Stimulated activated CD8-positive, alpha-beta memory T cell treated with anti-CD3 and anti-CD28 coated beads, Interleukin-7, amount 100 ng/mL, for 4 hours (primary cell): ENCODE measurements around the gene MRPL52.
"Not testable (repeated sequence)": the region's sequence is repeated elsewhere in the genome, so short reads cannot be mapped to it uniquely, and the experiment has no call there.

Experiments
- DNase-seq, 2 donors: peaks; one replicate each; pipeline ENCODE4 v3.0.0-alpha.2; 2020; ENCODE audit warnings: low read depth in 2 of 2

Gene MRPL52

DNA sequence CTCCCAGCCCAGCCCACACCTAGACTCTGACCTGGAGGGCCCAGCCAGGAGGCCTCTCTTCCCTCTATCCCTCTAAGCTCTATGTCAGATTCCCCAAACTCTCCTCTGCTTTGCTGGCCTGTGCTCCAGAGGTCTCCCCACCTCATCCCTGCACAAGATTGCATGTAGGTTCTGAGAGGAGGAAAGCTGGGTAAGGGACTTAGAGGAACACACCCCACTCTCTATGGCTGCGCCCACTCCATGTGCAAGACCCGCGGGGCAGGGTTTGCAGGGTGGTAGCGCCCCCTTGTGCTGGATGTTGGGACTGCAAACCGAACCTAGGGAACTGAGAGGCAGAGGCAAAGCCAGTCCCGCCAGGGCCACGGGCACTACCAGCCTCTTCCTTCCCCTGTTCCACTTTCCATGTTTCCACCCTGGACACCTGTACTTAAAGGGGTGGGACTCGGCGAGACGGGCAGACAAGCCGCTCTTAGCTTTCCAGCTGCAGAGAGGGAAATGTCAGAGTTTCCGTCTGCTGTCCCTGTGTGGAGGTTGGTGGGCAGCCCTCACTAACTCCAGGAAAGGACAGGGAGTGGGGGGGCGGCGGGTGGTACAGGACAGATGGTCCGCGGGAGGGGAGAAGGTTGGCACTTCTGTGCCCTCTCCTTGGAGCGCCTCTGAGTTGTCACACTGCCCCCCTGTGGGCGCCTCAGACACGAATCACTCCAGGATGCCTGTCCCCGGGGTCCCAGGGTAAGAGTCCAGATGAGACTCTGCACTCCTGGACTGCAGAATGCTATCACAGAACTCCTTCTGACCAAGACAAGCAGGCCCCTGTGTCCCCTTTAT lies 23.5 kb downstream of the MRPL52 start:
- DNase-seq = peak; percentile 74 to 86

DNA sequence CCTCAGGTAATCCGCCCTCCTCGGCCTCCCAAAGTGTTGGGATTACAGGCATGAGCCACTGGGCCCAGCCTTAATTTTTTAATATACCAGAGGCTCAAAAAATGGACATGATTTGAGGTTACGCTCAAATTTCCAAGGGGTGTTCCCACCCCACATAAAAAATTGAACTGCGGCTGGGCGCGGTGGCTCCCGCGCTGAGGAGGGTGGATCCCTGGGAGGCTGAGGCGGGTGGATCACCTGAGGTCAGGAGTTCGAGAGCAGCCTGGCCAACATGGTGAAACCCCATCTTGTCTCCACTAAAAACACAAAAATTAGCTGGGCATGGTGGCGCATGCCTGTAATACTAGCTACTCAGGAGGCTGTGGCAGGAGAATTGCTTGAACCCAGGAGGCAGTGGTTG lies 24.6 kb downstream of the MRPL52 start:
- DNase-seq = not testable (repeated sequence)

DNA sequence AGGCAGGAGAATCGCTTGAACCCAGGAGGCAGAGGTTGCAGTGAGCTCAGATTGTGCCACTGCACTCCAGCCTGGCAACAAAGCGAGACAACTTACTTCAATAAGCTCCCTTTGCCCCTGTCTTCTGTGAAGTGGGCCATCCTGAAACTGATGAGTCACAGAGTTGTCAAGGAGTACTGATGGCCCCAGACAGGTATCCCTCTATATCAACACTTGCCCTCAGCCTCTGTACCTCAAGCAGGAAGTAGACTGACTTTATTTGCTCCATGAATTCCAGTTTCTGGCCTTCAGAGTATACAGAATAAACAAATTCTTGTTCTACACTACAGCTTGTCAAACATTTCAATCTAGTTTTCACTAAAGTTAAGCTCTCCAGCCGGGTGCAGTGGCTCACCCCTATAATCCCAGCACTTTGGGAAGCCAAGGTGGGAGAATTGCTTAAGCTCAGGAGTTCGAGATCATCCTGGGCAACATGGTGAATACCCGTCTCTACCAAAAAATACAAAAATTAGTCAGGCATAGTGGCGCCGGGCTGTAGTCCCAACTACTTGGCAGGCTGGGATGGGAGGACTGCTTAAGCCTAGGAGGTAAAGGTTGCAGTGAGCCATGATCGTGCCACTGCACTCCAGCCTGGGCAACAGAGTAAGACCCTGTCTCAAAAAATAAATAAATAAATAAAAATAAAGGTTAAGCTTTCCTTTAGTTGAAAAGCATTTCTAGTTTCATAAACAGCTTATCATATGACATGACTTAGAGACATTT lies 25.5 kb downstream of the MRPL52 start:
- DNase-seq = no peak

DNA sequence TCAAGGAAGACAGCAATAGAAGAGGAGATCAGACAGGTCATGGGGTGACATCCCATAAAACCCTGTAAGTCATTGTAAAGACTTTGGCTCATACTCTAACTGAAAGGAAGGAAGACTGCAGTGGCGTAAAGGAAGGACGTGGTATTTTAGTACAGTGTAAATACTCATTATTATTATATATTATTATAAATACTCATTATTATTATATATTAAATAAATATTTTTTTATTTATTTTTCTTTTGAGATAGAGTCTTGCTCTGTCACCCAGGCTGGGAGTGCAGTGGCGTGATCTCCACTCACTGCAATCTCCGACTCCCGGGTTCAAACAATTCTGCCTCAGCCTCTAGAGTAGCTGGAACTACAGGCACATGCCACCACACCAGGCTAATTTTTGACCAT lies 26.7 kb downstream of the MRPL52 start:
- no peak for DNase-seq

DNA sequence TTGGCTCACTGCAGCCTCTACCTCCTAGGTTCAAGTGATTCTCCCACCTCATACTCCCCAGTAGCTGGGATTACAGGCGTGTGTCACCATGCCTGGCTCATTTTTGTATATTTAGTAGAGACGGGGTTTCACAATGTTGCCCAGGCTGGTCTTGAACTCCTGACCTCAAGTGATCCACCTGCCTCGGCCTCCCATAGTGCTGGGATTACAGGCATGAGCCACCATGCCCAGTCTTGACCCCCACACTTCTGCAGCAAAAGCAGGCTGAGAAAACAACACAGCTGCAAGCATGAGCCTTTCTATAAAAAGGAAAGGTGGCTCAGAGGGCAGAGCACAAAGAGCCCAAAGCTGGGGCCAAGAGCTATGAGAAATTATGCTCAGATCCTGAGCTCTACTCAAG lies 30.7 kb downstream of the MRPL52 start:
- not testable (repeated sequence) for DNase-seq

DNA sequence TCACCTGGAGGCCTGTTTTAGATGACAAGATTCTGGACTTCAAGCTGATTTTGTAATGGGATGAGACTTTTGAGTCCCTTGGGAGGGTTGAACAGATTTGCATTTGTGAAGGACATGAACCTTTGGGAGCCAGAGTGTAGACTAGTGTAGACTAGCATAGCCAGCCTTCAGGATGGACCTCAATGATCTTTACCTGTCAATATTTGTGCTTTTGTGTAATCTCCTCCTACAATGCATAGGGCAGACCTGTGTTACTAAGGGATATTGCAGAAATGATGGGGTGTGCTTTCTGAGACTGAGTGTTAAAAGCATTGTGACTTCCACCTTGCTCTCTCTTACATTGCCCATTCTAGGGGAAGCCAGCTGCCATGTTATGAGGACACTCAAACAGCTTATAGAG lies 32.0 kb downstream of the MRPL52 start:
- no peak for DNase-seq

DNA sequence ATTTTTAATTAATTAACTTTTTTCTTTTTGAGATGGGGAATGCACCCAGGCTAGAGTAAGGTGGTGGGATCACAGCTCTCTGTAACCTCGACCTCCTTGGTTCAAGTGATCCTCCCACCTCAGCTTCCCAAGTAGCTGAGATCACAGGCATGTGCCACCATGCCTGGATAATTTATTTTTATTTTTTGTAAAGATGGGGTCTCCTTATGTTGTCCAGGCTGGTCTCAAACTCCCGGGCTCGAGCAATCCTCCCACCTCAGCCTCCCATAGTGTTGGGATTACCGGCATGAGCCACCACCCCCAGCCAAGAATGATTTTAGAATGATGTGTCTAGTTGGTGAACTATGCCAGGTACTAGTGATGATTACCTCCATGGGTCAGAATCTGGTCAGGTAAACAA lies 35.3 kb downstream of the MRPL52 start:
- DNase-seq = no peak

DNA sequence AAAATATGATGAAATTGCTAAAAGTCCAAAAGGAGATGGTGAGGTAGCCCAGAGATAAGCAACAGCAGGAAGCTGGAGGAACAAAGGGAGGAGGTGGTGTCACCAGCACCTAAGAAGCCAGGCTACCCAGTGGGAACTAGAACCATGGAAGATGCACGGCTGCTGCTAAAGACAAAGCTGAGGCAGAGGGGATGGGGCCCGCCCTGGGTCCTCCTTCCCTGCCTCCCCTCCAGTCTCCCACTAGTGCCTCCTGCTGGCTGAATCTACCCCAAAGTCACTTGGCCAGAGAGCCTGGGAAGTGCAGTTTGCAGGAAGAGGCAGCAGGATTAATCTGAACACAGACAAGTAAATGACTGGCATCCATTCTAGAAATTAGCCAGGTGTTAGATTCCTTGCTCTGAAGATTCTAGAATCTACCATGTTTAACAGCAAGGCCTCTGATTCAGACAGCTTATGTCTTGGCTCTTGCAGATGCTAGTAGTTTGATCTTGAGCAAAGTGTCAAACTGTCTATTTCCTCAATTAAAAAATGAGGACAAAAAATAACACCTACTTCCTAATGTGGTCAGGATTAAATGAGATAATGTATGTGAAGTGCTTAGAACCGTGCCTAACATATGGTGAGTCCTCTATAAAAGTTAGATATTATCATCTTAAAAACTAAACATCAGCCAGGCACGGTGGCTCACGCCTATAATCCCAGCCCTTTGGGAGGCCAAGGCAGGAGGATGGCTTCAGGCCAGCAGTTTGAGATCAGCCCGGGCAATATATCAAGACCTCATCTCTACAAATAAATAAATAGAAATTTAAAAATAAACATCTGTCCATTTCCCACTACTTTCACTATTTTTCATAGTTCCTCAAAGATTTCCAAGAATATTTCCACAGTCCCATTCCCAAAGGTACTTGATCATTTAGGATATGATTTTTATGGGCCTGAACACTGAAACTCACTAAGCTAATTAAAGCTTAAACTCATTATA lies 36.0 kb downstream of the MRPL52 start:
- DNase-seq = no peak

DNA sequence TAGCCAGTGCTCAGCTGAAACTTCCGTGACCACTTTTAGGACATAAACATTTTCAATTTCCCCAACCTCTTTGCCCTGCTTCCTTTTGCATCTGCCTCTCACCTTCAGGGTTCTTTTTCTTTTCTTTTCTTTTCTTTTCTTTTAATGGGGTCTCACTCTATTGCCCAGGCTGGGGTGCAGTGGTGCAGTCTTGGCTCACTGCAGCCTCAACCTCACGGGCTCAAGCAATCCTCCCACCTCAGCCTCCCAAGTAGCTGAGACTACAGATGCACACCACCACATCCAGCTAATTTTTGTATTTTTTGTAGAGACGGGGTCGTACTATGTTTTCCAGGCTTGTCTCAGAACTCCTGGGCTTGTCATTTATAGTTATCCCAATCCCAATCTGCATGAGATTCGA lies 37.2 kb downstream of the MRPL52 start:
- DNase-seq = no peak

DNA sequence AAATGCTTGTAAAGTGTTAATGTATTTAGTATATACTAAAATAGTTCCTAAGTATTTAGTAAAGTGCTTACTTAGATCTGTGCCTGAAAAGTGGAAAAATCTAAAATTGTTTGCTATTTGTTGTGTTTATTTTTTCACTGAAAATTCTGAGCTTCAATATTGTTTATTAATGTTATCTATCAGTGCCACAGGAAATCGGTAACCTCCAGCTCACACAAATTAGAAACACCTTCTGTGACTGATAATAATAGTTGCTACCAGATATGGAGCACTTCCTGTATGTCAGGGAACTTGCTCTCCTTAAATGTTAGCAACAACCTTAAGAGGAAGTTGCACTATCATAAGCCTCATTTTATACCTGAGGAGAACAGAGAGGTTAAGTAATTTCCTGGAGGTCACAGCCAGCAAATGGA lies 41.1 kb downstream of the MRPL52 start:
- no peak for DNase-seq

DNA sequence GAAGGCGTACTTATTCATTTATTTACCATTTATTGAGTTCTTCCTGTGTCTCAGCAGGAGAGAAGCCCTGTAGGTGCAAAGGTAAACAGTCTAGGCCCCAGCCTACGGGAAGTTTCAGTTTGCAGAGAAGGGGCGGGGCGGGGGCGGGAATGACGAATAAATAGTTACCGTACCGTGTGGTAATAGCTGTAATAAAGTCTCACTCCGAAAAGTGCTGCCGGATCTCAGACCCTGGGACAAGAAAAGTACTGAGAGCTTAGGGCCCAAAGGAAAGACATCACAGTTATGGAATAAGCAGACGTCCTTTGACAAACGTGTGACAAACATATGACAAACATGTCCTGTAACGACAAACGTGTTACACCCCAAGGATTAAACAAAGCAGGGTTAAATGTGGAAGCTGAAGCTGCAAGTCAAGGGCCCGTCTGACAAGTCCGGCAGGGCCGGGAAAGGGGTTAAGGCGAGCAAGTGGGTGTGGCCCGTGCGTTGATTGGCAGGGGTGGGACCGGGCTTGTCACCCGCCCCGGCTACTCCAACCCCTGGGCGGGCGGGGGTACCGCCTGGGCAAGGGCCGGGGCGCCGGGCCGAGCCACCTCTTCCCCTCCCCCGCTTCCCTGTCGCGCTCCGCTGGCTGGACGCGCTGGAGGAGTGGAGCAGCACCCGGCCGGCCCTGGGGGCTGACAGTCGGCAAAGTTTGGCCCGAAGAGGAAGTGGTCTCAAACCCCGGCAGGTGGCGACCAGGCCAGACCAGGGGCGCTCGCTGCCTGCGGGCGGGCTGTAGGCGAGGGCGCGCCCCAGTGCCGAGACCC lies 41.7 kb downstream of the MRPL52 start, which contains the start of gene LRP10:
Gene LRP10, plus strand, starts transcription at position 517 of the 809 bp plus-strand sequence. CDS start 564 bp downstream, outside the sequence.
- DNase-seq = peak; percentile 66 to 67

DNA sequence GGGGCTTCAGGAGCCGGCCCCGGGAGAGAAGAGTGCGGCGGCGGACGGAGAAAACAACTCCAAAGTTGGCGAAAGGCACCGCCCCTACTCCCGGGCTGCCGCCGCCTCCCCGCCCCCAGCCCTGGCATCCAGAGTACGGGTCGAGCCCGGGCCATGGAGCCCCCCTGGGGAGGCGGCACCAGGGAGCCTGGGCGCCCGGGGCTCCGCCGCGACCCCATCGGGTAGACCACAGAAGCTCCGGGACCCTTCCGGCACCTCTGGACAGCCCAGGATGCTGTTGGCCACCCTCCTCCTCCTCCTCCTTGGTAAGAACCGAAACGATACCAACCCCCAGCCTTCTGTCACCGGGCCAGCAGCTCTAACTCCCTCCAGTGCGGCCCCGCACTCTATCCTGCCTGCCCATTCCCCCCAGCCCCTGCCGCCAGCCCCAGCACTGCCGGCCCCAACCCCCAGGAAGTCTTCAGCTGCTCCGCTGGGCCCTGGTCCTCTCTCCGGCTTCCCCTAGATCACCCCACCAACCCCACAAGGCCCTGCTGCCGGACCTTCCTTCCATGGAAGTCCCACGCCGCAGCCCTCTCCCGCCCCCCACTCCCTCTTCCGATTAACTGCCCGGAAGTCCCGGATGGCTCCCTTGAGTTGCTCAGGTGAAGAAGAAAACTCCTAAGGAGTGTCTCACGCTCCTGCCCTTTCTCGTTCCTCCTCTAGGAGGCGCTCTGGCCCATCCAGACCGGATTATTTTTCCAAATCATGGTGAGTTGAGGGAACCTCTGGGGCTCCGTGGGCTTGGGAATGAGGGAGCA lies 42.5 kb downstream of the MRPL52 start:
- DNase-seq = peak; percentile 49 to 57

DNA sequence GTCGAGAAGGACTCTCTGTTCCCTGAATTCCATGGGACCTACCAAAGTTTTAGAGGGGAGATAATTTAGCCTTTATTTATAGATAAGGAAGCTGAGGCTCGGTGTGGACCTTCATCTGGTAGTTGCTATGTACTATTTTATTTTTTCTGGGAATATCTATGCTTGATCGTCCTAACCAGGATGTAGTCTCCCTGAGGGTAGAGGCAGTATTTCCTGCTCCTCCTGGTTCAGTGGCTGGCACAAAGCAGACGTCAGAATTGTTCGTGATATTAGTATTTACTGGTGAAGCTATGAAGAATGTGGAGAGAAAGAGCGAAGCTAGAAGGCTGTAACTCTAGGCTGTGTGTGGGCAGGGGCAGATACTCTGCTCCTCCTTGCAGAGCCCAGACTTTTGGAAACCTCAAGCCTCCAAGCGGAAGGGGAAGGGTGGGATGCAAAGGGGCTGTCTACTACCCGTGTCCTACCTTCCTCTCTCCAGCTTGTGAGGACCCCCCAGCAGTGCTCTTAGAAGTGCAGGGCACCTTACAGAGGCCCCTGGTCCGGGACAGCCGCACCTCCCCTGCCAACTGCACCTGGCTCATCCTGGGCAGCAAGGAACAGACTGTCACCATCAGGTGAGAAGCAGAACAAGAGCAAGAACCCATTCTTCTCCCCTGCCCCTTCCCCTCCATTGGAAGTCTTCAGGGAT lies 43.3 kb downstream of the MRPL52 start:
- no peak for DNase-seq

DNA sequence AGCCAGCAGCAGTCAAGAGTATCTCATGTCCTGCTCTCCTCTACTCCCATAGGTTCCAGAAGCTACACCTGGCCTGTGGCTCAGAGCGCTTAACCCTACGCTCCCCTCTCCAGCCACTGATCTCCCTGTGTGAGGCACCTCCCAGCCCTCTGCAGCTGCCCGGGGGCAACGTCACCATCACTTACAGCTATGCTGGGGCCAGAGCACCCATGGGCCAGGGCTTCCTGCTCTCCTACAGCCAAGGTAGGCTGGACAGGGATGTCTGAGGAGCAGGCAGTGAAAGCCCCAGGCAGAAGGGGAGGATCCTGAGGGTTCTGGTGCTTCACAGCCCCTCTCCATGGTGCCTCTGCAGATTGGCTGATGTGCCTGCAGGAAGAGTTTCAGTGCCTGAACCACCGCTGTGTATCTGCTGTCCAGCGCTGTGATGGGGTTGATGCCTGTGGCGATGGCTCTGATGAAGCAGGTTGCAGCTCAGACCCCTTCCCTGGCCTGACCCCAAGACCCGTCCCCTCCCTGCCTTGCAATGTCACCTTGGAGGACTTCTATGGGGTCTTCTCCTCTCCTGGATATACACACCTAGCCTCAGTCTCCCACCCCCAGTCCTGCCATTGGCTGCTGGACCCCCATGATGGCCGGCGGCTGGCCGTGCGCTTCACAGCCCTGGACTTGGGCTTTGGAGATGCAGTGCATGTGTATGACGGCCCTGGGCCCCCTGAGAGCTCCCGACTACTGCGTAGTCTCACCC lies 45.5 kb downstream of the MRPL52 start:
- DNase-seq = no peak

DNA sequence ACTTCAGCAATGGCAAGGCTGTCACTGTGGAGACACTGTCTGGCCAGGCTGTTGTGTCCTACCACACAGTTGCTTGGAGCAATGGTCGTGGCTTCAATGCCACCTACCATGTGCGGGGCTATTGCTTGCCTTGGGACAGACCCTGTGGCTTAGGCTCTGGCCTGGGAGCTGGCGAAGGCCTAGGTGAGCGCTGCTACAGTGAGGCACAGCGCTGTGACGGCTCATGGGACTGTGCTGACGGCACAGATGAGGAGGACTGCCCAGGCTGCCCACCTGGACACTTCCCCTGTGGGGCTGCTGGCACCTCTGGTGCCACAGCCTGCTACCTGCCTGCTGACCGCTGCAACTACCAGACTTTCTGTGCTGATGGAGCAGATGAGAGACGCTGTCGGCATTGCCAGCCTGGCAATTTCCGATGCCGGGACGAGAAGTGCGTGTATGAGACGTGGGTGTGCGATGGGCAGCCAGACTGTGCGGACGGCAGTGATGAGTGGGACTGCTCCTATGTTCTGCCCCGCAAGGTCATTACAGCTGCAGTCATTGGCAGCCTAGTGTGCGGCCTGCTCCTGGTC lies 46.1 kb downstream of the MRPL52 start:
- no peak for DNase-seq

DNA sequence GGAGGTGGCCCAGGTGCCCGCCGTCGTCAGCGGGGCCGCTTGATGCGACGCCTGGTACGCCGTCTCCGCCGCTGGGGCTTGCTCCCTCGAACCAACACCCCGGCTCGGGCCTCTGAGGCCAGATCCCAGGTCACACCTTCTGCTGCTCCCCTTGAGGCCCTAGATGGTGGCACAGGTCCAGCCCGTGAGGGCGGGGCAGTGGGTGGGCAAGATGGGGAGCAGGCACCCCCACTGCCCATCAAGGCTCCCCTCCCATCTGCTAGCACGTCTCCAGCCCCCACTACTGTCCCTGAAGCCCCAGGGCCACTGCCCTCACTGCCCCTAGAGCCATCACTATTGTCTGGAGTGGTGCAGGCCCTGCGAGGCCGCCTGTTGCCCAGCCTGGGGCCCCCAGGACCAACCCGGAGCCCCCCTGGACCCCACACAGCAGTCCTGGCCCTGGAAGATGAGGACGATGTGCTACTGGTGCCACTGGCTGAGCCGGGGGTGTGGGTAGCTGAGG lies 47.4 kb downstream of the MRPL52 start:
- no peak for DNase-seq

DNA sequence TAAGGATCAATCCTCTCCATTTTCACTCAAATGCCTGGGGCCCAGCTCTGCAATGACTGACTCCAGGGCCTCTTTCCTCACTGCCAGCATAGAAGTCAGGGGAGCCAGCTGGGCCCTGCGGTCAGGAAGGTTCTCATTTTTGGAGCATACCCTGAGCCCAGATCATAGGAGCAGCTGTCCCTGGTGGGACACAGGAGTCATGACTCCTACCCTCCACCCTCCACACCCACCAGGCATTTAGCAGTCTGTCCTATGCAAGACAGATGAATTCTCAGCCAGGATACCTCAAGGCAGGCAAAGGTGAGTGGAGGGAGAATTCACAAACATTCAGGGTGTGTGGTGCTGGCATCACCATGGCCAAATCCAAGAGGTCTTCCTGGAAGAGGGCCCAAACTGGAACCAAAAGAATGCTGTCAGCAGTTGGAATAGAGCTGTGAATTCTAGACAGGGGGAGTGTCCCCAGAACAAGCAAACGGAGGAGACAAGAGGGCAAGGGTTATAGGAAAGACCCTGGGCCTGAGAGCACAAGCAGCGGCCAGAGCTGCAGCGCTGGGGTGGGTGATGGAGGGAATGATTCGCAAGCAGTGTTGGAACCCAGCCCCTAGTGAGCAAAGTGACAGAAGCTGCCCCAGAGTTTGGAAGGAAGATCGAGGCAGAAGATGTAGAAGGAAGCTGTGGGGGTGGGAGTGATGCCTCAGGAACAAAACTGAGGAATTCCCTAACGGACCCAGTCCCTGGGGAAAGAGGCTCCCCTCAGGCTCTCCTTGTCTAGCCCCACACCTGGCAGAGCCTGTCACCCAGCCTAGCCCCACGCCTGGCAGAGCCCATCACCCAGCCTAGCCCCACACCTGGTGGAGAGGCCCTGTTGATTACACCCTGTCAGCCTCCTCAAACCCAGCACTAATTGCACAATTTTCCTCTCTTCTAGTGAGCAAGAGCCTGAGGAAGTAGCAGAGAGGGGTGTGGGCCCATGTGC lies 48.9 kb downstream of the MRPL52 start:
- DNase-seq = no peak
